HS-27A (cell line): ENCODE results near the gene PIK3R5.

Source experiments
- DNase-seq: peaks from one replicate; pipeline ENCODE4 v3.0.0-alpha.2; 2012; ENCODE audit warnings: low read depth, missing footprints

The PIK3R5 gene

GRCh38 chr17:8924595-8924994, 40.9 kb downstream of the PIK3R5 start:
- no peak for DNase-seq

DNA sequence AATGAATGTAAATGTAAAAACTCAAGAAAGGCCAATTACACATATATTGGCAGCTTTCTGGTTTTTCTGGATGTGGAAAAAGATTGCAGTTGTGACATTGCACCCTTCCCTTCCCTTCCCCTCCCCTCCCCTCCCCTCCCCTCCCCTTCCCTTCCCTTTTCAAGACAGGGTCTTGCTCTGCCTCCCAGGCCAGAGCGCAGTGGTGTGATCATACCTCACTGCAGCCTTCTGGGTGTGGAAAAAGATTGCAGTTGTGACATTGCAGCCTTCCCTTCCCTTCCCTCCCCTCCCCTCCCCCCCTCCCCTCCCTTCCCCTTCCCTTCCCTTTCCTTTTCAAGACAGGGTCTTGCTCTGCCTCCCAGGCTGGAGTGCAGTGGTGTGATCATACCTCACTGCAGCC, 41.7 kb downstream of the PIK3R5 start:
- DNase-seq, result no peak

- DNase-seq, result no peak
Observed at GRCh38 chr17:8922928-8923327, 42.6 kb downstream of the PIK3R5 start.

DNA sequence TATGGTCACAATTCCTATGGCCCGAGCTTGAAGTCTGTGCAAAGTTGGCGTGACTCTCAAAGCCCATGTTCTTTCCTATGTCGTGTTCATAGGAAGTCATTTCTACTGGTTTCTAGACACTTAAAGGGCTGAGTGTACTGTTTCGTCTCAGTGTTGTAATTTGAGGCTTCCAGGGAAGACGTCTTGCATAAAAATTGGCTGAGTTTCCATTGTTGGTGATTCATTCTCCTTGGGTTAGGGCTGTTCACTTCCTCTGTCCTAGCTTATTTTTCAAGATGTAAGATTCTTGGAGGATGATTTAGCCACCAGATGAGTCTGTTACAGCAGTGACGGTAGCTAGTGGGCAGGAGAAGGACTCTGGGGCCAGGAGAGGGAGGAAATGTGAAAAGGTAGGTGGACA, 43.1 kb downstream of the PIK3R5 start:
- peak; percentile 36 for DNase-seq

DNA sequence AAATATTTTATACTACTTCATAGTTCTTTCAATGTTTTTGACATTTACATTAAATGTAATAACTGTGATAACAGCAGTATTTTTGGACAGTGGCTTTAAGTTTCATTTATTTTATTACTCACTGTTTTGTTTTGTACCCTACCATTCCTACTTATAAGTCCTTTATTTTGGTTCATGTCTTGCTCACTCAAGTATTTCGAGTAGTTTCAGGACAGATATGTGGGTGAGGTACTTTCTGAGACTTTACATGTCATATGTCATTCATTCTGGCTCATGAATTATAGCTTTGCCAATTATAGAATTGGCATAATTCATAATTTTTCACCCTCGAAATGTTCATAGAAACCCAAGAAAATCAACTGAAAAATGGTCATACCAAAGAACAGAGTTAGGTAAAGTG, 44.4 kb downstream of the PIK3R5 start:
- DNase-seq, result no peak

DNA sequence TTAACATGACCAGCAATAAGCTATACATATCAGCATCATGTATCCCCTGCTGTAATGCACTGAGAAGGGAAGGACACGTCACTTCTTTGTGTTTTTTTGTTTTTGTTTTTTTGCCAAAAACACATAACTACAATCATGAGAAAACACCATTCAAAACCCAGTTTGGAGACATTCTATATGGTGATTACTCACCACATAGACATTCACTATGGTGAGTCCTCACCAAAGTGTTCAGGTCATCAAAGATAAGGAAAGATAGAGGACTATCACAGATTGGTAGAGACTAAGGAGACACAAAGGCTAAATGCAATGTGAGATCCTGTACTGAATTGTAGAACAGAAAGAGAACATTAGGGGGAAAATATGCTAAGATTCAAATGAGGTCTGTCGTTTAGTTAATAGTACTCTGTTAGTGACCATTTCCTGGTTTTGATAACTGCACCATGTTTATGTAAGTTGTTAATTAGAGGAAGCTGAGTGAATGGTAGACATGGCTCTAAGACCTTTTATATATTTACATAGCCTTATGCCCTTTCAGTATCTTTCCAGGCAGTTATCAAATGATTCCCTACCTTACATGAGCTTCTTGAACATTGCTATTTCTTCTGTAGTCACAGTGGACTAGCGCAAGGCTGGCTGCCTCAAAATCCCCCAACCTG, 46.6 kb downstream of the PIK3R5 start:
- no peak for DNase-seq

GRCh38 chr17:8916466-8916865, 49.0 kb downstream of the PIK3R5 start:
- no peak for DNase-seq

DNA sequence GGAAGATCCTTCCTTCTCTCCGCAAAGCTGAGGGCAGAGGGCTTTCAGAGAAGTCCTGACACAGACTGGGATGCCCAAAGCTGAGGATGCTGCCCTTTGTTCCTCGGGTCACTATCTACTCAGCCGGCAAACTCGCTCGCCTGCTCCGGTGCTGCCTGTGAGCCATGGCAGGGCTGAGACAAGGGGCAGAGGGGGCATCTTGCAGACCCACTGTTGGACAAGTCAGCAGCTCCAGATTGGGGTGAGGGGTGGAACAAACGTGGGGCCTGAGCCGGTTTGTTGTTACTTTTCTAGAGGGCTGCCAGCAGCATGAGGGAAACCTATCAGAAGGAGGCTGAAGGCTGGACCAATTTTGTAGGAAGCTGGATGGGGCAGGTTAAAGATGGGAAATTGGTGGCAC, 51.0 kb downstream of the PIK3R5 start:
- no peak for DNase-seq

DNA sequence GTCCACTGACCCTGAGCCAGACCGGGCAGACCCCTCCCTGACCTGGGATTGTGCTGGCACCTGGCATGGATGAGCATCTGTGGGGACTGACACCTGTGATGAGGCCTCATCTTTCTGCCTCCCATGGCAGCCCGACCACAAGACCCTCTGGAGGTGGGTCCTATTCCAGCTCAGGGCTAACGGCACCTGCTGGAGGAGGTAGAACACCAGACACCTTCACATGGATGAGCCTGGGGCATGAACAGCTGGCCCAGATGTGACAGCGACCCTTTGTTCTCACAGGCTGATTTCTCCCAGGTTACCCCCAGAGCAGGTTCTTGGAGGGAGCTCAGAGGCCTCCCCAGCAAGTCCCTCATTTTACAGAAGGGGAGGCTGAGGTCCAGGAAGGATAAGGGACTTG, 51.6 kb downstream of the PIK3R5 start:
- no peak for DNase-seq

DNA sequence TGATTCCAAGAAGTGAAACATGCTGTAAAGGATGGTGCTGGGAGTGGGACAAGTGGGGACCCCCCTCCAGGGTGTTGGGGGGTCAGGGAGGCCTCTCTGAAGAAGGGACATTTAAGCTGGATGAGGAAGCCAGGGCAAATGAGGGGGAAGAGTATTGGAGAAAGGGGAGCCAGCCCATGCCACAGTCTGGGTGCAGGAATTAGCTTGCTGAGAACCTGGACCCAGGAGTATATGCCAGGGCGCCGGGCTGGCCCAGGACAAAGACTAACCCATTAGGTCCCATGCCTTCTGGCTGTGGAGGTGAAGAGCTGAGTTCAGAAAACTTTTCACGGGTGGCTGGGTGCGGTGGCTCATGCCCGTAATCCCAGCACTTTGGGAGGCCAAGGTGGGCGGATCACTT, 52.4 kb downstream of the PIK3R5 start:
- no peak for DNase-seq

DNA sequence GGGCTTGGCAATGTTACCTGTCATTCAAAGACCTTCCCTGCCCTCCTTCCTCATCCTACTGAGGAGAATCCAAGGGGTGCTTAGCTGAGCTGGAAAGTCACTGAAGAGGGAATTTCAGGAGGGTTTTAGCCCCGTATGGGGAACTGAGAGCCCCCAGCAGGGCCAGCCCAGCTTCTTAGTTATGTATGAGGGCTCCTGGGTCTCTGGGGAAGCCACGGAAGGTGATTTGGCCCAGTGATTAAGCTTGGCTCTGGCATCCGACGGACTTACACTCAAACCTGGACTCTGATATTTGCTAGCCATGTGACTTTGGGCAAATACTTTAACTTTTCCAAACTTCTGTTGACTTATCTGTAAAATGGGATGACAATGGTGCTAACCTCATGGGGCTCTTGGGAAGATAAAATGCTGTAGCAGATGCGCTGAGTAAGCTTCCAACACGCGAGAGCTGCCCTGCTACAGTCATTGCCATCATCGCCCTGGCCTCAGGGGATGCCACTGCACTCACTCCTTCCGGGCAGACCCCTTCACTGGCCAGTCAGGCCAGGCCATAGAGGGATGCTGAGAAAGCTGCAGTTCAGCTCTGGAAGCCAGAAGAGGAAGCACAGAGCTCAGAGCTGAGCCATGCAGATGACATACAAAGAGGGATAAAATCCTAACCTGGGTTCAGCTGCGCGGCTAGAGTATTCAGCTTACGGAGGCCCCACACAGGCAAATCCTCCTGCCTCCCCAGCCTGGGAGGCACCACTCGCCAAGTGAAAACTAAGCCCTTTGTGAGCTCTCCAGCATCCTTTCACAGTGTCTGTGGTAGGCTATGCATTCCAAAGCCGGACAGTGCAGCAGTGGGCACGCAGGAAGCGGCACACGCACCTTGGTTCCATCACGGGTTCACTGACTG, 53.2 kb downstream of the PIK3R5 start:
- DNase-seq, result no peak

GRCh38 chr17:8910969-8911604, 54.4 kb downstream of the PIK3R5 start:
- no peak for DNase-seq

- no peak for DNase-seq
Observed at GRCh38 chr17:8909586-8910270, 55.8 kb downstream of the PIK3R5 start.

GRCh38 chr17:8905331-8905730, 60.2 kb downstream of the PIK3R5 start:
- no peak for DNase-seq

GRCh38 chr17:8904686-8905085, 60.8 kb downstream of the PIK3R5 start:
- no peak for DNase-seq

DNA sequence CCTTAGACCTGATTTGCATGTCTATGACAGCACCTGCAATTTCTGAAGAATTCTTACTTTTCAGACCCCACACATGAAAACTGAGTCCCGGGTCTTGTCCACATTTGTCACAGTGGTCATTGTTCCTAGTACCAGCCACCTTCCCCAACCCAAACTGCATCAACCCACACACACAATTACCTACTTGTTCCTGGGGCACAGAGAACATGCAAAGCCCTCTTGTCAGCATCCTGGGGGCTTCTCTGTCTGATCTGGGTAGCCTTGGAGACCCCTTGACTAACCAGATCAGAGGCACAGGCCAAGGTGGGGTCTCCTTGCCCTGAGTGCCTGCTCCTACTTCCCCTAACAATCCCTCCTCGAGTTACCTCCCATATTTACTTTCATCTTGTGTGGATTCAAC, 61.3 kb downstream of the PIK3R5 start:
- no peak for DNase-seq

DNA sequence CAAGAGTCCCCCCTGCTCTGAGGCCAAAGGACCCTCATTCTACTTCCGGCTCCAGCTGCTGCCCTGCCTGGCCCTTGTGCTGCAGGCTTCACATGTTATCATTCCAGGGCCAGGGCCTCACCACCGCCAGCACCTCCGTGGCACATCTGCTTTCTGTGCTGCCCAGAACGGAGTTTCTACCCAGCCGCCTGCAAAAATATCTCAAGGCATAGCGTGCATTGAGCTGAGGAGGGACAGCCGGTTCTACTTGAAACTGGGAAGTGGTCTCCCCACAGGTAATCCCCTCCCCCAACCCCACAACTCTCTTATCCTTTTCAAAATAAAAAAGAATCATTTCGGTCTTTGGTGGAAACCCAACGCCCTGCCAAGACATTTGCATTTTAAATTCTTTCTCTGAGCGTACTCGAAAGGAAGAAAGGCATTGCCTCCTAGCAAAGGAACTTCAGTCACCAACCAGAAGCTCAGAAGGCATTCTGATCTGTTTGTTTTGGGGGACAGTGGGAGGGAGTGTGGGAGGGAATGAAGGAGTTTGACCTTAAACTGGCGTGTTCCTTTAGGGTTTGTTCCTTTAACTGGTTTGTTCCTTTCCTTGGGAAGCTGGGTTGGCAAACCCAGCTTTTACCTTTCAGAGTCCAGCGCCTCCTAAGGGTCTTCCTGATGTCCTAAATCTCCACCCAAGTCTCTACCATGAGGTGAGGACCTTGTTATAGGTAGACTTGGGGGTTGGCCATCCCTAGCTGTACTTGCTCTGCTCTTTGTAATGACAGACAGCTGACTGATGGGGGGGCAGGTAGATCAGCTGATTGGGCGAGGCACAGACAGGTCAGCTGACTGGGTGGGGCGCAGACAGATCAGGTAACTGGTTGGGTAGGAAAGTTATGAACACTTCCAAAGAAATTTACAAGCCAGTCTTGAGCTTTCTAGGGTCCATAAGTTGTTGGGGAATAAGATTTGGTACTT, 64.6 kb downstream of the PIK3R5 start:
- no peak for DNase-seq

DNA sequence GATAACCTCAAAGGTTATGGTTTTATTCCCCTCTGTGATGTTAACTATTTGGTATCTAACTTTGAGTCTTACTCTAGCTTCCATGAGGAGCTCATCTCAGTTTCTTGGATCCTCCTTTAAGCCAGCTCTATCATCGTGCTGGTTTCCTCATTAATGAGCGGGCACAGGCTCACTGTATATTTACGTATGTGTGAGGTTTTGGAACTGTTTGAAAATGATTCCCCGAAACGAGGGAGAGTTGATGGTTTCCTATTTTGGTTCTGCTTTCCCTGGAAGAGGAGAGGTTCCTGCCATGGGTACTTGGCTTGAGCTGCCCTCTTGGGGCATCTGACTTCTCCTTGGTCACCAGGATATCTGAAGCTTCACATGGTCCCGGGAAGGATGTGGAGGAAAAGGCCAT, 65.3 kb downstream of the PIK3R5 start:
- no peak for DNase-seq

GRCh38 chr17:8898636-8899035, 66.9 kb downstream of the PIK3R5 start:
- DNase-seq, result no peak

DNA sequence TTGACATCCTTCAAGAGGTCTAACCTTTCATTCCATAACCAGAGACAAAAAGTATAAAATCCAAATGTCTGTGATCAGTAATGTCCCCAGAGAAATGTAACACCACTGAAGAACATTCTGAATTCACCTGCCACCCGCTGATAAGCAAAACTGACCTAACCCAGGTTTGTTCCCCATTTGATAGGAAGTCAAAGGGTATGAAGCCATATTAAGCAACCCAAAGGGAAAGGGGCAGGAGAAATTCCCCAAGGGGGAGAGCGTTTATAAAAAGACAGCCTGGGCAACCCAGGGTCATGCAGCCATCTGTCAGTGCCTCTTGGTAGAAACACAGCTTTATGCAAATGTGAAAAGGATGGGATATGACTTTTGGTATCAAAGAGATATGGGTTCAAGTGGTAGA, 67.4 kb downstream of the PIK3R5 start:
- DNase-seq, result no peak
